Small intestine (tissue), 7 donors: ENCODE data around the gene CDH15. TPM values are rescaled to one million over a fixed set of nuclear protein-coding genes. Genes with fewer than 3 reads are reported as not detected.

ENCODE experiments used
- DNase-seq, 2 donors: peaks; one replicate each; pipeline versions ENCODE4 v3.0.0 to v3.0.0-alpha.2; 2013
- FAIRE-seq: peaks from 2 replicates; lab custom pipeline; 2012; peaks lifted over from hg19 to GRCh38; lab: Jason Lieb, UNC
- H3K27ac ChIP-seq, 3 donors: one replicate each; pipeline ENCODE4 v1.5.1; 2013; ENCODE audit warnings: low read length in 2 of 3, mild to moderate bottlenecking in 2 of 3, control low read depth in 1 of 3, inconsistent platforms in 1 of 3, low read depth in 1 of 3, moderate library complexity in 1 of 3
- H3K27me3 ChIP-seq, 3 donors: one replicate each; pipeline ENCODE4 v1.6.1; 2013; ENCODE audit warnings: low read length in 3 of 3, inconsistent platforms in 1 of 3; ENCODE audit not compliant: control insufficient read depth in 3 of 3, insufficient read depth in 3 of 3
- H3K36me3 ChIP-seq, 3 donors: one replicate each; pipeline ENCODE4 v1.6.1; 2013; ENCODE audit warnings: low read length in 3 of 3, inconsistent platforms in 1 of 3, low read depth in 1 of 3, mild to moderate bottlenecking in 1 of 3, moderate library complexity in 1 of 3; ENCODE audit not compliant: control insufficient read depth in 3 of 3, insufficient read depth in 2 of 3
- H3K4me1 ChIP-seq, 3 donors: one replicate each; pipeline ENCODE4 v1.6.1; 2013; ENCODE audit warnings: low read length in 2 of 3, inconsistent platforms in 1 of 3, low read depth in 1 of 3, mild to moderate bottlenecking in 1 of 3, moderate library complexity in 1 of 3; ENCODE audit not compliant: control insufficient read depth in 3 of 3, insufficient read depth in 2 of 3
- H3K4me3 ChIP-seq, 3 donors: one replicate each; pipeline ENCODE4 v1.5.1; 2013; ENCODE audit warnings: low read length in 3 of 3, control low read depth in 1 of 3, inconsistent platforms in 1 of 3, low read depth in 1 of 3, mild to moderate bottlenecking in 1 of 3, moderate library complexity in 1 of 3
- H3K9me3 ChIP-seq, 2 donors: one replicate each; pipeline ENCODE4 v1.6.1; 2013; ENCODE audit warnings: low read depth in 1 of 2, low read length in 1 of 2; ENCODE audit not compliant: control insufficient read depth in 2 of 2, insufficient read depth in 1 of 2
- WGBS, 3 donors: extraction: QIAGEN DNeasy Blood & Tissue Kit; methylation state at CpG; one replicate each; pipeline ENCODE4 v1.1.7; 2013; 5-methylcytosine and 5-hydroxymethylcytosine counted together
- polyA plus RNA-seq, 4 donors: library from polyadenylated mRNA; stranded (reverse) in 3 of 4; unstranded in 1 of 4; fragments of 200-250 nt in 3 of 4; fragments of 120-200 nt in 1 of 4; gene quantifications; one replicate each; pipeline versions ENCODE4 v1.2.1 to v1.2.3, GENCODE V29; 2013
- donor health status: healthy with polysubstance abuse.
- donor health status: control.
- donor health status: control.
- donor health status: Bipolar disorder and iron deficiency.
- donor health status: healthy.

Gene CDH15
- polyA plus RNA-seq, 4 donors = 0.04 to 0.66 TPM; not detected in 2

DNA sequence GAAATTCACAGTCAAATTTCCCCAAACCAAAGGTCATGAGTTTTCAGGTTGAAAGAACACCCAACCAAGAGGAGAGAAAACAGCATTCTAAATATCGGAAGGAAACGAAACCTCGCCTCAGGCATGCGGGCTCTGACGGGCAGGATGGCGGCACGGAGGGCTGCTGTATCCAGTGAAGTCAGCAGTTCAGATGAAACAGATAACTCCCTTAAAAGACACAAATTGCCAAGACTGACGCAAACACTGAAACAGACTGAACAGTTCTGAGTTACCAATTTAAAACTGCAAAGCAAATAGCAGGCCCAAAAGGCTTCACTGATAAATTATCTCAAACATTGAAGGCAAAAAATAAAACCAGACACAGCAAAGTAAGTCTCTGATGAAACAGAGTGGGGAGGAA lies 20.6 kb upstream of the CDH15 start:
- Histone ChIP-seq H3K27me3 (peaks cover 0 to 2% (median 0%) of the 10 kb centered on the region in 3 donors), H3K36me3 (peaks cover 0 to 44% (median 6%) of the 10 kb centered on the region in 3 donors), H3K4me3 (no peak overlapping the region), H3K9me3 (peaks cover 0 to 24% of the 10 kb centered on the region in 2 donors), H3K4me1 (peaks cover 0 to 3% (median 0%) of the 10 kb centered on the region in 3 donors), H3K27ac (no peak overlapping the region)
- WGBS, 3 donors = 94 to 96% (median 95%) methylated on average over 8 of the region's 8 CpGs
- no peak for FAIRE-seq
- DNase-seq = no peak

DNA sequence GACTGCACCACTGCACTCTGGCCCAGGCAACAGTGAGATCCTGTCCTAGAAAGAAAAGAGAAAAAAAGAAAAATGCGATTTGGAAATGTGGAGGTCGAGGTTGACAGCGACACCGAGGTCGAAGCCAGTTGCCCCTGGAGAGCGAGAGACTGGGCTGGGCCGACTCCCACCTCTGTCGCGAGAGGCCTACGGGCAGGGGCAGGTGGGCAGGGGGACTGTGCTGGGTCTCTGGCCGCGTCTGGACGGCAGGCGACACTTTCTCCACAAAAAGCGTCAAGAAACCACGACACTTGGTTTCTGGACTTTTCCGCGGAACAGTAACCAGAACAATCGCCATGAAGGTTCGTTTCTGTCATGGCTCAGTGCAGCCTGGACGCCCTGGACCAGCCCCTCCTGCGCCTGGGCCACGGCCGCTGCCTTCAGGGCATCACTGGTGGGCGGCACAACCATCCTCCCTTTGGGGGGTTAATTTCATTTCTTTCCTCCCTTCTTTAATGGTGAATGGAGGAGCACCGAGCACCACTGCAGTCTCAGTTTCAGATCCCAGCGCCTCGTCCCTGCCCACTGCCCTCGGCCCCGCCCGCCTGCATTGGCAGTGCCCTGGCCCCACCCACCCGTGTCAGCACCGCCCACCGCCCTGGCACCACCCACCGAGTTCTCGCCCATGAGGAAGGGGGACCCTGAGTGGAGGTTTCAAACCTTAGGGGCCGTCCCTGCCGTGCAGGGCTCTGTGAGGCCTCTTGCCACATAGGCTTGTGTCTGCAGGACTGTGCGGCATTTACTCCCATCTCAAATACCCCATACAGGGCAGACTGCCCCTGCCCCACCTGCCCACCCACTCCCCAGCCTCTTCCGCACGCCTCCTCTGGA lies 18.5 kb upstream of the CDH15 start:
- FAIRE-seq (no peak), DNase-seq (no peak)
- H3K9me3 ChIP-seq = peaks cover 0 to 19% of the 10 kb centered on the region in 2 donors
- no peak overlapping the region for H3K27ac ChIP-seq
- peaks cover 0 to 2% (median 0%) of the 10 kb centered on the region in 3 donors for H3K27me3 ChIP-seq
- H3K4me3 ChIP-seq = no peak overlapping the region
- H3K36me3 ChIP-seq = peaks cover 0 to 32% (median 6%) of the 10 kb centered on the region in 3 donors
- H3K4me1 ChIP-seq = peaks cover 0 to 3% (median 0%) of the 10 kb centered on the region in 3 donors
- 81 to 90% (median 87%) methylated on average over 34 to 41 of the region's 41 CpGs for WGBS, 3 donors

DNA sequence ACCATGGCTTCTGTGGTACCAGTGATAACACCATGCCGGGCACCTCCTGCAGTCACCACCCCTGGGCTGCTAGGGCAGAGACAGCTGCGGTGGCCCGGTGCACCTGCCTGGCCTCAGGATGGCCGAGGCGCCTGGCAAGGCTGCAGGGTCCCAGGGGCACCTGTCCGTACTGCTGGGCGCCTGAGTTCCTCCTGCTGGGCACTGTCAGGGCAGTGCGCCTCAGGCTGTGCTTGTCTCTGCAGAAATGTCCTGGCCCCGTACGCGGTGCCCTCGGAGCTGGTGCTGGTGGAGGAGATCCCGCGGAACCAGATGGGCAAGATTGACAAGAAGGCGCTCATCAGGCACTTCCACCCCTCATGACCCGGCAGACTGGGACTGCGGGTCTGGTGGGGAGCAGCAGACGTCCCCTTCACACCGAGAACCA lies 17.7 kb upstream of the CDH15 start:
- H3K27ac ChIP-seq = no peak overlapping the region
- DNase-seq (no peak), FAIRE-seq (no peak)
- no peak overlapping the region for H3K4me3 ChIP-seq
- H3K4me1 ChIP-seq = peaks cover 0 to 3% (median 0%) of the 10 kb centered on the region in 3 donors
- H3K27me3 ChIP-seq = peaks cover 0 to 2% (median 0%) of the 10 kb centered on the region in 3 donors
- peaks cover 0 to 16% of the 10 kb centered on the region in 2 donors for H3K9me3 ChIP-seq
- H3K36me3 ChIP-seq = peaks cover 0 to 26% (median 6%) of the 10 kb centered on the region in 3 donors
- WGBS, 3 donors = 28 to 86% (median 51%) methylated on average over 19 of the region's 19 CpGs

DNA sequence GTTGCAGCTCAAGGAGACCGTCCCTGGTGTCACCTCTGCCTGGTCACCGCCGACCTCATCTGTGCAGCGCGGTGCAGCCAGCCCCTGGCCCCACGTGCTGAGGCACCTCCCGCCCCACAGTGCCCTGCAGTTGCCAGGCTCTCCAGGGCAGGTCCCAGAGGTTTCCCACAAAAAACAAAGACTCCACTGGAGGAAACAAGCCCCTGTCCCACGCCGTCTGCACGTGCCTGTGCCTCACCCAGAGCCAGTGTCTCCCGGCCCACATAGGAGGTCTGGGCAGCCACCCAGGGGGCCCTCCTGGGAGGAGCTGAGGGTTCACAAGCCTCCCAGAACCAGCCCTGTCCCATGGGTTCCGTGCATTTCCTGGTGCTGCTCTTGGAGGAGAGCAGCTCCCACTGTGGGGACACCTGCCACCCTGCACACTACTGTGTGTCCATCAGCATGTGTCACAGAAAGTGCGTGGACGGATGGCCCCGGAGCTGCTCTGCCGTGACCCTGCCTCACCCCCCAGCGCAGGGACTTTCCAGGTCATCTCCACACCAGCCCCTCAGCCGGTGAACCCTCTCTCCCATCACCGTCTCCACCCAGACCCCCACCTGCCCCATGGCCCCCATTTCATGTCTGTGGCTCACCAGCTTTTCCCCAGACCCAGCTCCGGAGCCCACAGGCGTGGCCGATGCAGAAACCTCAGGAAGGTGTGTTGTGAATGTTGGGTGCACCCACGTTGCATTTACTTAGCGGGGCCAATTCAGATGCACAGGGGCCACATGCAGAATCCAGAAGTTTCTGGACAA lies 17.0 kb upstream of the CDH15 start:
- peaks cover 0 to 20% (median 6%) of the 10 kb centered on the region in 3 donors for H3K36me3 ChIP-seq
- H3K4me1 ChIP-seq = peaks cover 0 to 3% (median 0%) of the 10 kb centered on the region in 3 donors
- FAIRE-seq (no peak), DNase-seq (peak in 1 of 2 donors; percentile 22)
- H3K27ac ChIP-seq = no peak overlapping the region
- H3K27me3 ChIP-seq = peaks cover 0 to 2% (median 0%) of the 10 kb centered on the region in 3 donors
- no peak overlapping the region for H3K4me3 ChIP-seq
- WGBS, 3 donors = 31 to 70% (median 47%) methylated on average over 21 to 24 of the region's 24 CpGs
- H3K9me3 ChIP-seq = peaks cover 0 to 9% of the 10 kb centered on the region in 2 donors

GRCh38 chr16:89155184-89155679 lies 16.3 kb upstream of the CDH15 start:
- FAIRE-seq (no peak), DNase-seq (no peak)
- peaks cover 0 to 2% (median 0%) of the 10 kb centered on the region in 3 donors for H3K27me3 ChIP-seq
- no peak overlapping the region for H3K27ac ChIP-seq
- peaks cover 0 to 3% (median 0%) of the 10 kb centered on the region in 3 donors for H3K4me1 ChIP-seq
- 12 to 38% (median 24%) methylated on average over 17 to 19 of the region's 19 CpGs for WGBS, 3 donors
- H3K36me3 ChIP-seq = peaks cover 0 to 14% (median 4%) of the 10 kb centered on the region in 3 donors
- H3K9me3 ChIP-seq = peaks cover 0 to 3% of the 10 kb centered on the region in 2 donors
- H3K4me3 ChIP-seq = no peak overlapping the region

DNA sequence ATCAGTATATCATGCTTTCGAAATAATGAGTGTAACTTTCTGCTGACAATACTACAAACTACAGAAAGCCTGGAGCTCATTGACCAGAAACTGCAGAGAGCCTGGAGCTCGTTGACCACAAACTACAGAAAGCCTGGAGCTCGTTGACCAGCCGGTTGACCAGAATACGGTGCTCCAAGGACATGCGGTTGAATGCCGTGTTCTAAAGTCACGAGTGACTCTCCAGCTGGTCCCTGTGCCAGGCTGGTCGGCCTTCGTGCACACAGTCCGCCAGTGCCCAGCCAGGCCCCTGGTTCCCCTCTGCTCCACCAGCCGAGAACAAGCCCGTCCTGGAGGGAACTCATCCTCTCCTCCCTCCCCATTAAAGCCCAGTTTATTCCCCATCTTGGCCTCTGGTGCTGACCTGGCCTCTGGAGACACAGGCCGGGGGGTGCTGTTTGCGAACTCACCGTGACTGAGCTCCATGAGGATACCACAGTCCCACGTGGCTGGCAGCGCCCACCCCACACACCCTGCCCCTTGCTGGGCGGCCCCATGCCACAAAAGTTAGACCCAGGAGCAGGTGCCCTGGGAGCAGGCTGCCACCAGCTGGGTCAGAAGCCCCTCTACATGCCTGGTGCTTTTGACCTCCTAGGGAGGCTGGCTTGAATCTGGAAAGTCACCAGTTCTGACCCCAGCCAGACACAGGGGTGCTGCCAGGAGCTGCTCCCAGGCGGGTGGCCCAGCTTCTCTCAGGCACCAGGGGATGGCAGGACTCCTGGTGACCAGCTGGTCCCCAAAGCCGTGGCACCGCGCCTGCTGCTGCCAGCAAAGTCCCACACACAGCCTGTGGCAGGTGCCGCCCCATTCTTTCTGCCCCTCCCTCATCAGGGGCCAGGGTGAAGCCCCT lies 15.5 kb upstream of the CDH15 start:
- no peak overlapping the region for H3K27ac ChIP-seq
- 25 to 63% (median 41%) methylated on average over 24 of the region's 24 CpGs for WGBS, 3 donors
- H3K4me3 ChIP-seq = no peak overlapping the region
- H3K36me3 ChIP-seq = peaks cover 0 to 6% (median 0%) of the 10 kb centered on the region in 3 donors
- peaks cover 0 to 3% of the 10 kb centered on the region in 2 donors for H3K9me3 ChIP-seq
- DNase-seq (no peak), FAIRE-seq (no peak)
- peaks cover 0 to 3% (median 0%) of the 10 kb centered on the region in 3 donors for H3K4me1 ChIP-seq
- H3K27me3 ChIP-seq = peaks cover 0 to 2% (median 0%) of the 10 kb centered on the region in 3 donors

- FAIRE-seq = no peak
- H3K4me3 ChIP-seq = no peak overlapping the region
- WGBS, 3 donors = 59 to 74% (median 61%) methylated on average over 26 of the region's 26 CpGs
Measured at GRCh38 chr16:89156740-89157645, 14.6 kb upstream of the CDH15 start.

More at GRCh38 chr16:89156740-89157645, 14.6 kb upstream of the CDH15 start:
- peaks cover 0 to 2% (median 0%) of the 10 kb centered on the region in 3 donors for H3K27me3 ChIP-seq
- peaks cover 0 to 3% of the 10 kb centered on the region in 2 donors for H3K9me3 ChIP-seq
- H3K36me3 ChIP-seq = peaks cover 0 to 2% (median 0%) of the 10 kb centered on the region in 3 donors
- no peak overlapping the region for H3K27ac ChIP-seq
- DNase-seq = no peak
- H3K4me1 ChIP-seq = peaks cover 0 to 3% (median 0%) of the 10 kb centered on the region in 3 donors
